CD4-positive, alpha-beta T cell treated with Interleukin-6 for 4 hours (primary cell): ENCODE measurements around the gene DCAF7.
A peak's percentile ranks its signal among the peaks of the same experiment; 100 is the strongest.

Experiments used
- DNase-seq: peaks from one replicate; pipeline ENCODE4 v3.0.0-alpha.2; 2020; ENCODE audit warnings: mixed read lengths

DCAF7 gene, protein sequence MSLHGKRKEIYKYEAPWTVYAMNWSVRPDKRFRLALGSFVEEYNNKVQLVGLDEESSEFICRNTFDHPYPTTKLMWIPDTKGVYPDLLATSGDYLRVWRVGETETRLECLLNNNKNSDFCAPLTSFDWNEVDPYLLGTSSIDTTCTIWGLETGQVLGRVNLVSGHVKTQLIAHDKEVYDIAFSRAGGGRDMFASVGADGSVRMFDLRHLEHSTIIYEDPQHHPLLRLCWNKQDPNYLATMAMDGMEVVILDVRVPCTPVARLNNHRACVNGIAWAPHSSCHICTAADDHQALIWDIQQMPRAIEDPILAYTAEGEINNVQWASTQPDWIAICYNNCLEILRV

DNA sequence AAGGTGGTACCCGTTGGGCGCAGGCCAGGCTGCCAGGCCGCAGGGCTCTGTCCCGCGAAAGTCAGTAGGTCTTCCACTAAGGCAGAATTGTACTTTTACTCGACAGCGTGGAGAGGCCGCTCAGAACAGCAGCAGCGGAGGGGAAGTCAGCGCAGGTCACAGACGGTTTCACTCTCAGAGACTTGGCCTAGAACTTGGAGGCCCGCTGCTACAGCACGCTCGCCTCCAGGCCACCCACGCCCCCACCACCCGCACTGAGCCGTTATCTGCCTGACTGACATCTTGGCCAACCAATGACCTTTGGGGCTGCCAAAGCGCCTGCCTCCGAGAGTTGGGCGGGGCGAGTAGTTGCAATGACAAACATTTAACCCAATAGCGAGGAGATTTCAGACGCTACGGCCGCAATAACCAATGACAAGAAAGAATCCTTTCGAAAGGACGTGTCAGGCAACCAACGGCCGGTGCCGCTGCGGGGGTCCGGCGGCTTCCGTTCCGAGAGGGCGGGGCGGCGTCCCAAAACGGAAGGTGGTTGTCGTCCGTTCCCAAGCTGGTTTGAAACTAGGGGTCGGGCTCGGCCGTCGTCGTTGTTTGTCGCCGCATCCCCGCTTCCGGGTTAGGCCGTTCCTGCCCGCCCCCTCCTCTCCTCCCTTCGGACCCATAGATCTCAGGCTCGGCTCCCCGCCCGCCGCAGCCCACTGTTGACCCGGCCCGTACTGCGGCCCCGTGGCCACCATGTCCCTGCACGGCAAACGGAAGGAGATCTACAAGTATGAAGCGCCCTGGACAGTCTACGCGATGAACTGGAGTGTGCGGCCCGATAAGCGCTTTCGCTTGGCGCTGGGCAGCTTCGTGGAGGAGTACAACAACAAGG is at the start of gene DCAF7:
TSS of gene DCAF7 (plus strand) at position 532 of the 871 bp plus-strand sequence. CDS start at position 733, 201 bp downstream.
- peak; percentile 99 for DNase-seq

DNA sequence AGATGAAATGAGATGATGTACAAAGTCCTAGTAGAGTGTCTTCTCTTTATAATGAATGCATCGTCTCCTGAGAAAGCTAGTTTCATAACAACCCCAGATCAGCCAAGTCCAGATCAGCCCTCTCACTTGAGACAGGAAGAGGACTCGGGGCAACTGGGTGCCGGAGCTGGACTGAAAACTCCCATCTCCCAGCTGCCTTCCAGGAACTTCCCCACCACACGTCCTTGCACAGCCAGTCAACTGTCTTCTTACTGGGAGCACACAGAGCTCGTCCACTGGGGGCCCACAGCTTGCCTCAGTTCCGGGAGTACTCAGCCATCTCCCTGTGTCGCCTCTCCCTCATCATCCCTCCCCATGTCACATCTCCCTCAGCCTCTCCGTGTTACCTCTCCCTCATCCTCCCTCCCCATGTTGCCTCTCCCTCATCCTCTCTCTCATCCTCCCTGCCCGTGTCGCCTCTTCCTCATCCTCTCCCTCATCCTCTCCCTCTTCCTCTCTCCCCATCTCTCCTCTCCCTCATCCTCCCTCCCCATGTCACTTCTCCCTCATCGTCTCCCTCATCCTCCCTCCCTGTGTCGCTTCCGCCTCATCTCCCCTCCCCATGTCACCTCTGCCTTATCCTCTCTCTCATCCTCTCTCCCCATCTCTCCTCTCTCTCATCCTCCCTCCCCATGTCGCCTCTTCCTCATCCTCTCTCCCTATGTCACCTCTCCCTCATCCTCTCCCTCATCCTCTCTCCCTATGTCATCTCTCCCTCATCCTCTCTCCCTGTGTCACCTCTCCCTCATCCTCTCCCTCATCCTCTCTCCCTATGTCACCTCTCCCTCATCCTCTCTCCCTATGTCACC is 49.5 kb upstream of the DCAF7 start:
- DNase-seq: no peak

DNA sequence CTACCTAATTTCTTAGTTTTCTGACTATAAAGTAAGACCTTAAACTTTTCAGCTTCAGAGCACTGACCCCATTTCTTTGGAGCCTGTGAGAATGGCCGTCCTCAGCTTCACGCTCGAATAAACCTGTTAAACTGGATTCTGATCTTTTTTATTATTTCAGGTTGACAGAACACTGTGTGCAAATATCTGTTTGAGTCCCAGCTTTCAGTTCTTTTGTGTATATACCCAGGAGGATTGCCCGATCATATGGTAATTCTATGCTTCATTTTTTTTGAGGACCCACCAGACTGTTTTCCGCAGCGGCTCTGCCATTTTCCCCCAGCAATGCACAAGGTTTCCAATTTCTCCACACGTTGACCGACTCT is 47.0 kb upstream of the DCAF7 start:
- DNase-seq: no peak

DNA sequence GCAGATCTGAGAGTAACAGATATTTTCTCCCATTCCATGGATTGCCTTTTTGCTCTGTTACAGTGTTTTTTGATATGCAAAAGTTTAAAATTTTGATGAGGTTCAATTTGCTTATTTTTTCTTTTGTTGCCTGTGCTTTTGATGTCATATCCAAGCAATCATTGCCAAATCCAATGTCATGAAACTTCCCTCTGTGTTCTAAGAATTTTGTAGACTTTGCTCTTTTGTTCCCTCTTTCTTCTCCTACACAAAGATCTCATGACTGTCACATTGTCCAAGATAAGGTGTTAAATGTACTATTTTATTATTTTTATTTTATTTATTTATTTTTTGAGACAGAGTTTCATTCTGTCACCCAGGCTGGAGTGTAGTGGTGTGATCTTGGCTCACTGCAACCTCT is 46.0 kb upstream of the DCAF7 start:
- no peak for DNase-seq

DNA sequence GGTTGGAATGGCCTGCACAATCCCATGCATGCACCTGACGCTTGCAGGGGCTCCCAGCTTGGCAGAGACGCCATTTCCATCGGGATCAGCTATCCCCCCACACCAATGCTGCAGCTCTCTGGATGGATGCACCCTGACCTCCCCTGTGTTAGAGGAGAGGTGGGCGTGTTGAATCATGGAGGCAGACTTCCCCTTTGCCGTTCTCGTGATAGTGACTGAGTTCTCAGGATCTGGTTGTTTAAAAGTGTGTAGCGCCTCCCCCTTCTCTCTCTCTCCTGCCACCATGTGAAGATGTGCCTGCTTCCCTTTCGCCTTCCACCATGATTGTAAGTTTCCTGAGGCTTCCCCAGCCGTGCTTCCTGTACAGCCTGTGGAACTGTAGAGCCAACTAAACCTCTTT is 44.9 kb upstream of the DCAF7 start:
- no peak for DNase-seq

DNA sequence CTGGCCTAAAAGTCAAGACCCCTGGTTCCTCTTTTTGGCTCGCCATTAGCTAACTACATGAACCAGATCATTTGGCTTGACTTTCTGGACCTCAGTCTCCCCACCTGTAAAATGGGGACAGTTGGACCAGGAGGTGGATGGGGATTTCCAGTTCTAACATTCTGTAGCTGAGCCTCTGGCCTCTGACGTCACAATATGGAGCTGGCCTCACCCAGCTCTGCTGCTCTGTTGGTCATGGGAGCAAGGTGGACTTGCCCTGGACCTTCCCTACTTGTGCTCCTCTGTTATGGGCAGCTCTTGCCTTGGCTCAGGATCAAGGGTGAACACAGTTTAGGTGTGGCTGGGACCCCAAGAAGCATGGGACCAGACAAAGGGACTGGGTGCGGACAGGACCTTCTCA is 43.6 kb upstream of the DCAF7 start:
- no peak for DNase-seq

DNA sequence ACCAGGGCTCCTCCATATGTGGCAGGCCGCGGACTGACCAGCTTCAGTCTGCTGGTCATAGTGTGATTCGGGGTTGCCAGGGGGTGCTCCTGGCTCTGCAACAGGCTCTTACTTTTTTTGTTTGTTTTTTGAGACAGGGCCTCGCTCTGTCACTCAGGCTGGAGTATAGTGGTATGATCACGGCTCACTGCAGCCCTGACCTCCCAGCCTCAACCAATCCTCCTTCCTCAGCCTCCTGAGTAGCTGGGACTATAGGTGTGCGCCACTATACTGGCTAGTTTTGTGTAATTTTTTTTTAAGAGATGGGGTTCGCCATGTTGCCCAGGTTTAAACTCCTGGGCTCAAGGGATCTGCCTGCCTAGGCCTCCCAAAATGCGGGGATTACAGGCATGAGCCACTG is 38.9 kb upstream of the DCAF7 start:
- no peak for DNase-seq

DNA sequence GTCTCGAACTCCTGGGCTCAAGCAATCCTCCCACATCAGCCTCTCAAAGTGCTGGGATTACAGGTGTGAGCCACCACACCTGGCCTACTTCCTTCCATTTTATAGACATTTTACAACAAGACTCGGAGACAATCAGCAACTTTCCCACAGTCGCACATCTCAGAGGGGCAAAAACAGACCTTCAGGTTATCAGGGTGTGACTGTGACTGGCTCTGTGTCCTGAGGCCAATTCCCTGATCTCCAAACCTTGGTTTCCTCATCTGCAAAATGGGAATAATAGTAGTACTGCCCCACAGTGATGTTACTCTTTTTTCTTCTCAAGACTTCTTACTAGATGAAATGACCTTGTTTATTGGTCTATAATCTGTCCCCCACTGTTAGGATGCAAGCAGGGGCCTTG is 37.9 kb upstream of the DCAF7 start:
- DNase-seq: no peak

DNA sequence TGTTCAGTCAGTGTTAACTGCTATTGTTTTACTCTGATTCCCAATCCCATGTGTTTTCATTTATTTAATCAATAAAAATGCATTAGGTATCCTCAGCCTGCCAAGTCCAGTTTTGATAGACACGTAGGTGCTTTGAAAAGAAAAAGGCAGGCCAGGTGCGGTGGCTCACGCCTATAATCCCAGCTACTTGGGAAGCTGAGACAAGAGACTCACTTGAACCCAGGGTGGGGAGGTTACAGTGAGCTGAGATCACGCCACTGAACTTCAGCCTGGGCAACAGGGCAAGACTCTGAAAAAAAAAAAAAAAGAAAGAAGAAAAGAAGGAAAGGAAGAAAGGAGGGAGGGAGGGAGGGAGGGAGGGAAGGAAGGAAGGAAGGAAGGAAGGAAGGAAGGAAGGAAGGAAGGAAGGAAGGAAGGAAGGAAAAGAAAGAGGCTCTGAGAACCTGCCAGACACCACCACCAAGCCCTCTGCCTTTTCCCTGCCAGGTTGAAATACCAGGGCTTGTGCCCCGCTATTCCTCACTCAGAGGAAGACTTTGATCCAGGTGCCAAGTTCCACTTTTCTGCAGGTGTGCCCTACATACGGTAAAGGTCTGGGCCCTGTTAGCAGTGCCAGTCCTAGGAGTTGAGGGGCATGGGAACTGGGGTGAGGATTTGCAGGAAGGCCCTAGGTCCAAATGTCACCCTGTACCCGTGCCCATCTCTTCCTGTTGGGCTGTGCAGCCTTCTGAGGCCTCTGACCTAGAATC is 37.2 kb upstream of the DCAF7 start:
- DNase-seq: no peak

DNA sequence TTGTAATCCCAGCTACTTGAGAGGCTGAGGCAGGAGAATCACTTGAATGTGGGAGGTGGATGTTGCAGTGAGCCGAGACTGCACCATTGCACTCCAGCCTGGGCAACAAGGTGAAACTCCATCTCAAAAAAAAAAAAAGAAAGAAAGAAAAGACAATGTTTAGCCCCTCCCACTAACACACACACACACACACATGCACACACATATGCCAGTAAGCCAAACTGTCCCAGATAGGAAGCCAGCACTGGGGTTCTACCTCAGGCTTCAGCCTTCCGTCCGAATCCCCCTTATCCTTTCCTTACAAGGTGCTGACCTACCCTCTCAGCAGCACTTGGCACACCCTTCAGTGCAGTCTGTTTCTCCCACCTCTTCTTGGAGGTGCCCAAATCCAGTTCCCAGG is 35.8 kb upstream of the DCAF7 start:
- DNase-seq: no peak

DNA sequence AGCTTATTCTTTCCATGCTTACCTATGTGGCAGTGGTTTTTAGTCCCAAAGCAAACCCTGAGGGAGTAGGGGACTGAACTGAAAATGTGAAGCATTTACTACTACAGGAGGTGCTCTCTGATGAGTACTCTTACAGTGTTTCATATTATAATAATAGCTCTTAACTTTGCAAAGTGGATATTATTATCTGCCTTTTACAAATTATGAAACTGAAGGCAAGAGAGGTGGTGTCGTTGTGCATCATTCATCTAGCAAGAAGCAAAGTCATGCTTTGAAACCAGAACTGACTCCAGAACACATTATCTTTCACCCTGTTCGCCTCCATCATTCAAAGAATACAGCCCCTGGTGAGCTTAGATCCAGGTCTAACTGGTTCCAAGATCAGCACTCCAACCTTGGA is 35.3 kb upstream of the DCAF7 start:
- DNase-seq: no peak

DNA sequence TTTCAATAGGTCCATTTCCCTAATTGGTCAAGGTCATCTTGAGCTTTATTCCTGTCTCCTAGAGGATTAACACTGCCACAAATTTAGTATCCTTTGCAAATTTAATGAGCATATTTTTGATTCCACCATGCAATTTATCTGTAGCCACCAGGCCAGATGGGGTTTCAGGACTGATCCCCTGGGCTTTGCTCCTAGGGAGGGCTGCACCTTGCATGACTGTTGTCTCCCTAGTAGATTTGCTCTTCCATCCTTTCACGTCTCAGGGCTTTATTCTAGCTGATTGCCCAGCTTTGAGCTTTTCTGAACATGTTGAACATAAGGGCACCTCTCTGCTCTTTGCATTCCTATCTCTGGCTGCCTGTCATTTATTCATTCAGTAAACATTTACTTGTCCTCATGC is 34.9 kb upstream of the DCAF7 start:
- DNase-seq: no peak

DNA sequence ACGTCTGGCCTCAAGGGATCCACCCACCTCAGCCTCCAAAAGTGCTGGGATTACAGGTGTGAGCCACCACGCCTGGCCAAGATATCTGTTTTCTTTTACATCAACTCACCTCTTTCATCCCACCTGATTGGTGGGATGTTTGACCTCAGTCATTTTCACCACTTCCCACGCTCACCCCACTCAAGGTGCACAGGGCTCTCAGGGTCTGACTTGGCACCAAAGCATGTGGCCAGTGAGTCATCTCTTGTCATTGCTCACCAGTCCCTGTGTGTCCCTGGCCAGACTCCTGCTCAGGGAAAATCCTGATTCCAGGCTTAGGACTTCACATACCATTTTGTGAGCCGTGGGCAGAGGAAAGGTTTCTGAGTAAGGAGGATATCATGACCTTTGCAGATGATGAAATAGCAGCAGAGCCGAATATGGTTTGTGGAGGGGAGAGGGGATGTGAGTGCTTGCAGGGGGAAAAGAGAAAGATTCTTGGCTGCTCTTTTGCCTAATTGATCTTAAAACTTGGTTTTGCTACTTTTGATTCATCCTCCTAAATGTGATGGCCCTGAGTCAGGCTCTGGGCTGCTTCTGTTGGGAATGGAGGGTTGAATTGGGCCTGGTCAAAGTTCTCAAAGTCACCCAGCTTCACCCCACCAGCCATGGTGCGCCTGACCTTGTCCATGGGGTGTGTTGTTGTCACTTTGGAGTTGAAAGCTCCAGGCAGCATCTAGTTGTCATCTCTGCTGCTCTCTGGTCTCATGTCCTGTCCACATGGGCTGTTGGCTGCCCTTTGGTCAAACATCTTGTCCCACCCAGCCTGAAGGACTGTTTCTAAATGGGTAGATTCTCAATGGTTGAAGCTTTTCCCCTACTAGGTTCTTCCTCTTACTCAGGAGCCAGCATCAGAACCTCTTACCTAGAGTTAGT is 33.1 kb upstream of the DCAF7 start:
- DNase-seq: no peak

DNA sequence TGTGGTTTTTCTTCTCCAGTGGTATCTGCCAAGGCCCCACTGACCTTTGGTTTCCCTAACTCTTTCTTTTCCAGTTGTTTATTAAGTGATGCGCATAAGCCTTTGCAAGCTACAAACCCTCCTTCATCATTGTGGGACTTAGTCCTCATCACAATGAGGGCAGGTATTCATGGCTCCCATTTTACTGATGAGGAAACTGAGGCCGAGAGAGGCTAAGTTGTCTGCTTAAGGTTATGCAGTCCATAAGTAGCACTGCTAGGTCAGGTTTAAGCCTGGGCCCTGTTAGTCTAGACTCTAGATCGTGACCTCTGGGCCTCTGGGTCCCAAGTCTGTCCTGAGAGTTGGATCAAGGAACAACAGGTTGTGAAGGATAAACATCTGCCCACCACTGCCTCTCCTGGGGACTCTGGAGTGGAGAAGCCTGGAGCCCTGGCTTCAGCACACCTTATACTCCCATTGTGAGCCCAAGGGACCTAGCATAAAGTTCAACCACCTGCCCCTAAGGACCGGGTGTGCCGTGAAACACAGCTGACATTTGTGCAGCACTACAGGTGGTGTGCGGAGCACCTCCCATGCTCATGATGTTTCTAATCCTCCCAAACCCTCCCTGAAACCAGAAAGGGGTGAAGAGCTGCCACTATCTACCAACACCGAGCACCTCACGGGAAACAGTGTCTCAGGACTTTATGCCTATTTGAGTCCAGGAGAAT is 32.3 kb upstream of the DCAF7 start:
- no peak for DNase-seq

DNA sequence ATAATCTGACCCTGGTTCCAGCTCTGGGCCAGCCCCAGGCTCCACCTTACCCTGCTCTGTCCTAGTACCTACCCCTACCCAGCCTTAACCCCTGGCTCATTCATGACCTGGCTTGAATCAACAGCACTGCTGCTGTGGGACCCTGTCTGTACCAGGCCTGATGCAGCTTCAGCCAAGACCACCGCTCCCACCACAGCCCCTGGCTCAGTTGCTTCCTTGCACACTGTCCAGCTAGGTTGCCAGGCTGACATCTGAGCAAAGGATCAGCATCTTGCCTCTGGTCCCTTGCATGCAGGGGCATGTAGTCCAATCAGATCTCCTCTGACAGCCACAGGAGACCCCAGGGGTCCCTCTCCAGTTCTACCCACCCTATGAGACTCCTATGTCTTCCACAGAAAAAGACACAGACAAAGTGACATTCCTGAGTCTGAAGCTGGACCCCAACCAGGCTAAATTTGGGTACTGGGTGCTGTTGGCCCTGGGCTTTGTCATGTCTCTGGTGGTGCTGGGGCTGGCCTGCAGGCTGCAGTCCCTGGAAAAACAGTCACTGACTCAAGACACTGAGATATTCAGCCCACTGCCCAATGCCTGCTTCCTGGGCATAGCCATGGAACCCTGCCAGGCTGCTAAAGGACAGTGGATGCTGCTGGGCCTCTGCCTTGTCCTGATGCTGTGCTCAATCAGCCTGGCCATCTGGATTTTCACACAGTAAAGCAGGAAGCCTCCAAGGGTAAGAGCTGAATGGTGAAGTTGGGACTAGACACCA is 31.0 kb upstream of the DCAF7 start:
- DNase-seq: no peak

DNA sequence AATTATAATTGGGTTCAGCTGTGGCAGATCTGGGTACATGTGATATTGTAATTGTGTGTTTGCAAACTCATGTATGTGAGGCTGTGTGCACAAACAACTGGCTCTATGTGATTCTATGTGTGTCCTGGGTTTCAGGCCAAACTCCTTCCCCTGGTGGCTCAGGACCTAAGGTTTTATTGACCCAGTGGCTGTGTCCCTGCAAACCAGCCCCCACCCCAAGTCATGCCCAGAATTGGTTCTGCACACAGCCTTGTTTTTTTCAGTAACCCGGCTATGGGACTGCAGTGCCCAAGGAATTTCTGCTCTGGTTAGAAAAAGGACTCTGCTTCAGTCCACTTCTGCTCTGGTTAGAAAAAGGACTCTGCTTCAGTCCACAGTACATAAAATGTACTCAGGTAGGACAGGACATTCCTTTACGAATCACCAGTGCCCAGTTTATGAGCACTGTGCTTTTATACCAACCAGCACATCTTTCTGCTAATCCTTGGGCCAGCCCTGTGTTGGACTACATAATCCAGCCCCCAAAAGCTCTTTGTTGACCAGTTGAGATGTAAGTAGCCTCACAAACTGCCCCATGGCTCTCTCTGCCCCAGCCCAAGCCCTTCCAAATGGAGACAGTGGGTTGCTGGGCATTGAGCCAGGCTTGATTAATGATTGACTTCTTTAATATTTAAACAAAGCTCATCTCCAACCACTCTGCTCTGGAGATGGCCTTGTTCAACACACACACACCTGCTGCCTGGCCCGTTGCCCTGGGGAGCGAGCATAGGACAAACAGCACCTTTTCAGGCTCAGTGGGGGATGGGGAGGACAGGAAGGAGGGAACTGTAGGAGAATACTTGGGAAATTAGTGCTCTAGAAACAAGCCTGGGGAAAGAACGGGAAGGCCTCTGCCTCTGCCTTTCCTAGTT is 30.1 kb upstream of the DCAF7 start:
- no peak for DNase-seq

DNA sequence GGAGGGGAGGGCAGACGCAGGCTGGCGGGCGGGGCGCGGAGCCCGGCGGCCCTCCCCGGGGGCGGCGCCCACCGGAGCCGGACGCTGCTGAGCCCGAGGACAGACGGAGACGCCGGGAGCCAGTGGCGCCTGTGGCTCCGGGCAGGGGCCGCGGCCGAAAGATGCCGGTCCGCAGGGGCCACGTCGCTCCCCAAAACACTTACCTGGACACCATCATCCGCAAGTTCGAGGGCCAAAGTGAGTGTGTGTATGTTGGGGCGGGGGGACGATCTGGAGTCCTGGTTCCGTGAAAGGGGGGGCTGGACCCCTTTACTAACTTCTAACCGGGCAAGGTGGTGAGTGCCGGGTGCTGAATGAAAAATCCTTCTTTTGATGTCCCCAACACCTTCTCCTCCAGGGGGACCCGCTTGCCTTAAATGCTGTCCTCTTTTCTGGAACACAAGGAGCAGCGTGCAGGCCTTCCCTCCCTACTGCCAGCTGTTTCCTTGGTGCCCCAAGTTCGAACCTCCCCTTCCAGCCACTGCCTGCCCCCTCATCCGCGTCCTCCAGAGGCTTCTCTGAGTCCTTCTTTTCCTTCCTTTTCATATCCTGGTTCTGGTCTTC is 26.9 kb upstream of the DCAF7 start, which contains the start of gene KCNH6:
TSS of gene KCNH6 (plus strand) at position 106 of the 603 bp plus-strand sequence. CDS start at position 162, 56 bp downstream.
- no peak for DNase-seq

DNA sequence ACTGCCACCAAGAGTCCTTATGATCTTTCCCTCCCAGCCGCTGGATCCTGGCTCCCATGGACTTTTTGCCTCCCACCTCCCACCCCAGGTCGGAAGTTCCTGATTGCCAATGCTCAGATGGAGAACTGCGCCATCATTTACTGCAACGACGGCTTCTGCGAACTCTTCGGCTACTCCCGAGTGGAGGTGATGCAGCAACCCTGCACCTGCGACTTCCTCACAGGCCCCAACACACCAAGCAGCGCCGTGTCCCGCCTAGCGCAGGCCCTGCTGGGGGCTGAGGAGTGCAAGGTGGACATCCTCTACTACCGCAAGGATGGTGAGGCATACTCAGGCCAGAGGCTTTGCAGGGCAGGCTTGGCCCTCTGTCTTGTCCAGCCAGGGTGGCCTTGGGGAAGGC is 26.2 kb upstream of the DCAF7 start:
- no peak for DNase-seq
